RWPE1 (cell line): ENCODE measurements around the gene TIAM2.

ENCODE experiments used
- CTCF ChIA-PET: fragments of 350-600 bp; sonication (Branson Sonifier 250); formaldehyde crosslinking; extraction: SDS; loops from one replicate; lab custom pipeline; 2021; lab: Yijun Ruan, JAX
- POLR2A ChIA-PET: fragments of 400-600 bp; formaldehyde crosslinking; extraction: SDS; loops from one replicate; lab custom pipeline; 2020; ENCODE audit warnings: antibody characterized with exemption; ENCODE audit not compliant: low non-redundant PET; lab: Yijun Ruan, JAX
- DNase-seq: peaks from one replicate; pipeline ENCODE4 v3.0.0; 2012; ENCODE audit warnings: low spot score
- H3K27ac ChIP-seq: fragments of 450-650 bp; 2 replicates; pipeline ENCODE4 v1.5.1; 2017
- TF ChIP-seq, protein P1 (sequence below): fragments of 450-650 bp; conservative IDR thresholded peaks from 2 replicates; pipeline ENCODE4 v1.5.1; 2017; ENCODE audit warnings: low read depth, mild to moderate bottlenecking

TIAM2 gene

GRCh38 chr6:155067956-155068615, 73.0 kb downstream of the TIAM2 start:
- CTCF ChIA-PET = no interaction called here
- TF ChIP-seq, protein P1, sequence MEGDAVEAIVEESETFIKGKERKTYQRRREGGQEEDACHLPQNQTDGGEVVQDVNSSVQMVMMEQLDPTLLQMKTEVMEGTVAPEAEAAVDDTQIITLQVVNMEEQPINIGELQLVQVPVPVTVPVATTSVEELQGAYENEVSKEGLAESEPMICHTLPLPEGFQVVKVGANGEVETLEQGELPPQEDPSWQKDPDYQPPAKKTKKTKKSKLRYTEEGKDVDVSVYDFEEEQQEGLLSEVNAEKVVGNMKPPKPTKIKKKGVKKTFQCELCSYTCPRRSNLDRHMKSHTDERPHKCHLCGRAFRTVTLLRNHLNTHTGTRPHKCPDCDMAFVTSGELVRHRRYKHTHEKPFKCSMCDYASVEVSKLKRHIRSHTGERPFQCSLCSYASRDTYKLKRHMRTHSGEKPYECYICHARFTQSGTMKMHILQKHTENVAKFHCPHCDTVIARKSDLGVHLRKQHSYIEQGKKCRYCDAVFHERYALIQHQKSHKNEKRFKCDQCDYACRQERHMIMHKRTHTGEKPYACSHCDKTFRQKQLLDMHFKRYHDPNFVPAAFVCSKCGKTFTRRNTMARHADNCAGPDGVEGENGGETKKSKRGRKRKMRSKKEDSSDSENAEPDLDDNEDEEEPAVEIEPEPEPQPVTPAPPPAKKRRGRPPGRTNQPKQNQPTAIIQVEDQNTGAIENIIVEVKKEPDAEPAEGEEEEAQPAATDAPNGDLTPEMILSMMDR = no peak
- POLR2A ChIA-PET = no interaction called here
- no peak overlapping the region for H3K27ac ChIP-seq
- DNase-seq = no peak

DNA sequence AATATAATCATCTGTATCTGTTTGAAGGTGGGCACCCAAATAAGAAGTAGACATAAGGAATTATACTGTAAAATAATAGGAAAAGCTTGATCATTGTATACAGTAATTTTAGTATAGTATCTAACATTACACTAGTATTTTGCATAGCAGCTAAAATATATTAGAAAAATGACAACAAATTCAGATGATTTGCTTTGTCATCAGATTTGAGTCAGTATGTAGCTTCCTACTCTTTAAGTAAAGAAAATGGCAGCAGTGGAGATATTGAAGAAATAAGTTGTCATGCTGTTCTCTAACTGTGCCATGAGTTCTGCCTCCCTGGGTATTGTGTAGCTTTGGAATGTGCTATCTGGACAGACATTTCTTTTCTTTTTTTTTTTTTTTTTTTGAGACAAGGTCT, 74.4 kb downstream of the TIAM2 start:
- CTCF ChIA-PET = no interaction called here
- no peak overlapping the region for H3K27ac ChIP-seq
- TF ChIP-seq, protein P1 = no peak
- POLR2A ChIA-PET = no interaction called here
- DNase-seq = no peak

GRCh38 chr6:155075930-155076695, 81.0 kb downstream of the TIAM2 start:
- no peak for DNase-seq
- ChIA-PET POLR2A (no interaction called here), CTCF (no interaction called here)
- H3K27ac ChIP-seq = no peak overlapping the region
- TF ChIP-seq, protein P1 = no peak

DNA sequence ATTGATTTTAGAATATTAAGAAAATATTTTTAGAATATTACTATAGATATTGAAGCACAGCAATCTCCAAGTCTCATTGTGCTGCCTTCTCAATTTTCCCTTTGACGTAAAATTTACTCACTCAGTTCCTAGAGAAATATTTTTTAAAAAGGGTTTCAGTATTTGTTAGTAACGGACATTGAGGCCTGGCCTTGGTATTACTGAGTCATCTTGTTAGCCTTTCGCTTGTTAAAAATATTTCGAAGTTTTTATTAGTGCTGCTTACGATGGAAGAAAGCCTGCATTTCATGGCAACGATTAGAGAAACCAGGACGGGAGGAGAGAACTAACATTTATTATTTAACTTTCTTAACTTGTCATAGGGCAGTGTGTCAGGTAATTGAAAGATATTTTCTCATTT, 82.2 kb downstream of the TIAM2 start:
- TF ChIP-seq, protein P1 = no peak
- no peak for DNase-seq
- no peak overlapping the region for H3K27ac ChIP-seq
- ChIA-PET POLR2A (no interaction called here), CTCF (no interaction called here)

DNA sequence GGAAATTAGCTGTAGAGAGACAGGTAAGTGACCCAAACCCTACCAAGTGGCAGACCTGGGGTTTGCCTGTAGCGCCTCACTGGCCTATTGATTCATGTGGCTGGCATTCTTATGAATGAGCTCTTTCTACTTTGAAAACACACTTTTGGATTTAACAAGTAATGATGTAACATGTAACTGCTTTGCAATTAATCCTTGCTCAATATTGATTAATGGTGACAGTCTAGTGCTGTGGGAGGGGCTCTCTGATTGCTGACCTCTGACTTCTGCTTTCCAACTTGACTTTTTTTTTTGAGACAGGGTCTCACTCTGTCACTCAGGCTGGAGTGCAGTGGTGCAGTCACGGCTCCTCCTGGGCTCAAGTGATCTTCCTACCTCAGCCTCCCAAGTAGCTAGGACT, 82.7 kb downstream of the TIAM2 start:
- no peak overlapping the region for H3K27ac ChIP-seq
- no peak for DNase-seq
- TF ChIP-seq, protein P1 = no peak
- ChIA-PET CTCF (interaction anchor here (0.6 kb wide), 1 partner anchor 56 kb away, joined by 3 read pairs; no protein-coding TSS in a partner anchor), POLR2A (no interaction called here)

DNA sequence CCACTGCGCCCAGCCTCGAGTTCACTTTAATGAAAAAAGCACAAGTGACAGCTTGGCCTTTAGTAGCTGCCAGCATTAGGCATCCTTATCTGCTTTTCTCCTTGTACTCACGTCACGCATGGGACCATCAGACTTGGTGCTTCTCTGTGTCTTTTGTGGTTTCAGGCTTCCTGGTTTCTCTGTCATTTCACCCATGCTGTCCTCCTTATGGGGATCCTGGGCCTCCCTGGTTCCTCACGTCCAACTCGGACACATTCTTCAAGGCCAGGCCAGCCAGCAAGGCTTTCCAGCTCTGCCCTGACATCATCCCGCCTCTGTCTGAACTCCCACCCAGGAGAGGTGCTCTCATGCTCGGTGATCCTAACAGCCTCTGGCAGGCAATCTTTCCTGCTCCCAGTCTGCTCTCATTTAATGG, 83.2 kb downstream of the TIAM2 start:
- POLR2A ChIA-PET = no interaction called here
- DNase-seq = no peak
- TF ChIP-seq, protein P1 = no peak
- H3K27ac ChIP-seq = no peak overlapping the region
- CTCF ChIA-PET = interaction anchor here (0.6 kb wide), 1 partner anchor 55 kb away, joined by 3 read pairs; no protein-coding TSS in a partner anchor
